ENCODE data around the gene NAXE. TPM values are rescaled to one million over a fixed set of nuclear protein-coding genes. Genes with fewer than 3 reads are reported as not detected.
A peak's percentile ranks its signal among the peaks of the same experiment; 100 is the strongest.

Gene NAXE
- total RNA-seq, 1 donor from 2014 or later: 59.6 TPM

DNA sequence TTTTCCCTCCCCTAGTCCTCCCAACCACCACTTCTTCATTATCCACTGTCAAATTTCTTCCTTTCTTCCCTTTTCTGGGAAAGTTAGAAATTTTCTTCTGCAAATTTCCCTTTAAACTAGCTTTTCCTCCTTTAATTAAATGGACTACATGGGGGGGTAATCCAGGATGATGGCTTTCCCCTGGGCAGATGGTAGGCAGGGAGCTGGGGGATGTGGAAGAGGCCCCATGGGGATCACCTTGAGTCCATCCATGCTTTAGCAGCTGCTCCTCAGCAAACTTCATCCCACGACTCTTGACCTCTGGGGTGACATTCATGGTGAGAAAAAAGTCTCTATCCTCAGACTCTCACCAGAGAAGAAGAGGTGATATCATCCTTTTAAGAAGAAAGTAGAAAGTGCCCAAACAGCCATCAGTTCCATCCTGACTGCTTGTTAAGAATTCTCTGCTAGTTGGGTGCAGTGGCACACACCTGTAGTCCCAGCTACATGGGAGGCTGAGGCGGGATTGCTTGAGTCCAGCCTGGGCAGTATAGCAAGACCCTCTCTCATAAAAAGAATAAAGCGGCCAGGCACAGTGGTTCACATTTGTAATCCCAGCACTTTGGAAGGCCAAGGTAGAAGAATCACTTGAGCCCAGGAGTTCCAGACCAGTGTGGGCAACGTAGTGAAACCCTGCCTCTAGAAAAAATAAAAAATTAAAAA, 7.3 kb downstream of the NAXE start:
- H3K4me1 Mint-ChIP-seq (ENCODE audit: low read depth): peaks cover 22% of the 10 kb centered on the region
- no peak overlapping the region for H3K4me3 Mint-ChIP-seq (ENCODE audit: unreplicated experiment)
- no peak for DNase-seq (ENCODE audit: low spot score)
- no peaks in the 10 kb centered on the region for H3K9me3 Mint-ChIP-seq (ENCODE audit: low read depth)
- TF ChIP-seq, protein P1, sequence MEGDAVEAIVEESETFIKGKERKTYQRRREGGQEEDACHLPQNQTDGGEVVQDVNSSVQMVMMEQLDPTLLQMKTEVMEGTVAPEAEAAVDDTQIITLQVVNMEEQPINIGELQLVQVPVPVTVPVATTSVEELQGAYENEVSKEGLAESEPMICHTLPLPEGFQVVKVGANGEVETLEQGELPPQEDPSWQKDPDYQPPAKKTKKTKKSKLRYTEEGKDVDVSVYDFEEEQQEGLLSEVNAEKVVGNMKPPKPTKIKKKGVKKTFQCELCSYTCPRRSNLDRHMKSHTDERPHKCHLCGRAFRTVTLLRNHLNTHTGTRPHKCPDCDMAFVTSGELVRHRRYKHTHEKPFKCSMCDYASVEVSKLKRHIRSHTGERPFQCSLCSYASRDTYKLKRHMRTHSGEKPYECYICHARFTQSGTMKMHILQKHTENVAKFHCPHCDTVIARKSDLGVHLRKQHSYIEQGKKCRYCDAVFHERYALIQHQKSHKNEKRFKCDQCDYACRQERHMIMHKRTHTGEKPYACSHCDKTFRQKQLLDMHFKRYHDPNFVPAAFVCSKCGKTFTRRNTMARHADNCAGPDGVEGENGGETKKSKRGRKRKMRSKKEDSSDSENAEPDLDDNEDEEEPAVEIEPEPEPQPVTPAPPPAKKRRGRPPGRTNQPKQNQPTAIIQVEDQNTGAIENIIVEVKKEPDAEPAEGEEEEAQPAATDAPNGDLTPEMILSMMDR (IDR thresholded peaks at IDR 0.05): no peak
- H3K27ac Mint-ChIP-seq (ENCODE audit: unreplicated experiment): no peak overlapping the region
- H3K27me3 Mint-ChIP-seq (ENCODE audit: low read depth): no peaks in the 10 kb centered on the region
- H3K36me3 Mint-ChIP-seq (ENCODE audit: low read depth): peaks cover 10% of the 10 kb centered on the region

DNA sequence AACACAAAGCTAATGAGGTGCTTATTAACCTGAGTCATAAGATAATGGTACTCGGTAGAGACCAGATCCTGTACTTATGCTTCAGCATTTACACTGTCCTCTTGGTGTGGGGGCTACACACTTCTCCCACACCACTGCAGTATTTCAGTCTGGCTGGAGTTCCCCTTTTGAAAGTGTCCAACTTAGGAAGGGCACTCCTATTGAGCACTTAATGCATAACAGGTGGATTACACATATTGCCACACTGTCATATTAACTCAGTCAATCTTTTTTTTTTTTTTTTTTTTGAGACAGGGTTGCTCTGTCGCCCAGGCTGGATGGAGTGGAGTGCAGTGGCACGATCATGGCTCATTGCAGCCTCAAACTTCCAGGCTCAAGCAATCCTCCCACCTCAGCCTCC, 8.2 kb downstream of the NAXE start:
- Mint-ChIP-seq H3K9me3 (ENCODE audit: low read depth) (no peaks in the 10 kb centered on the region), H3K27me3 (ENCODE audit: low read depth) (no peaks in the 10 kb centered on the region), H3K36me3 (ENCODE audit: low read depth) (peaks cover 10% of the 10 kb centered on the region), H3K4me3 (ENCODE audit: unreplicated experiment) (peak overlapping the region; percentile 90), H3K27ac (ENCODE audit: unreplicated experiment) (no peak overlapping the region), H3K4me1 (ENCODE audit: low read depth) (peaks cover 22% of the 10 kb centered on the region)
- TF ChIP-seq, protein P1 (IDR thresholded peaks at IDR 0.05): peak; percentile 20
- no peak for DNase-seq (ENCODE audit: low spot score)

DNA sequence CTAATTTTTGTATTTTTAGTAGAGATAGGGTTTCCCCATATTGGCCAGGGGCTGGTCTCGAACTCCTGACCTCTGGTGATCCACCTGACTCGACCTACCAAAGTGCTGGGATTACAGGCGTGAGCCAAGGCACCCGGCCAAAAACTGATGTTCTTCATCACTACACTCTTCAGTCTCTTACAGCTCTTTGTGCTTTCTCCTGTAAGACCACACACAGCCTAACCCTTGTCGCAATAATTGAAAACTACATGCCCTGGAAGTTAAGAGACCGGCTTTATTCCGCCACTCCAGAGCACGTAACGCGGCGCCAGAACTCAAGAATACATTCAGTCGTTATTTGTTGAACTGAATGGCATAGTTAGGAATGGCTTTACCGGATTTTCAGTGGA, 9.2 kb downstream of the NAXE start:
- H3K9me3 Mint-ChIP-seq (ENCODE audit: low read depth): no peaks in the 10 kb centered on the region
- peaks cover 22% of the 10 kb centered on the region for H3K4me1 Mint-ChIP-seq (ENCODE audit: low read depth)
- H3K27ac Mint-ChIP-seq (ENCODE audit: unreplicated experiment): peak overlapping the region; percentile 97
- H3K4me3 Mint-ChIP-seq (ENCODE audit: unreplicated experiment): peak overlapping the region; percentile 90
- H3K27me3 Mint-ChIP-seq (ENCODE audit: low read depth): no peaks in the 10 kb centered on the region
- no peak for DNase-seq (ENCODE audit: low spot score)
- TF ChIP-seq, protein P1 (IDR thresholded peaks at IDR 0.05): no peak
- peaks cover 2% of the 10 kb centered on the region for H3K36me3 Mint-ChIP-seq (ENCODE audit: low read depth)

DNA sequence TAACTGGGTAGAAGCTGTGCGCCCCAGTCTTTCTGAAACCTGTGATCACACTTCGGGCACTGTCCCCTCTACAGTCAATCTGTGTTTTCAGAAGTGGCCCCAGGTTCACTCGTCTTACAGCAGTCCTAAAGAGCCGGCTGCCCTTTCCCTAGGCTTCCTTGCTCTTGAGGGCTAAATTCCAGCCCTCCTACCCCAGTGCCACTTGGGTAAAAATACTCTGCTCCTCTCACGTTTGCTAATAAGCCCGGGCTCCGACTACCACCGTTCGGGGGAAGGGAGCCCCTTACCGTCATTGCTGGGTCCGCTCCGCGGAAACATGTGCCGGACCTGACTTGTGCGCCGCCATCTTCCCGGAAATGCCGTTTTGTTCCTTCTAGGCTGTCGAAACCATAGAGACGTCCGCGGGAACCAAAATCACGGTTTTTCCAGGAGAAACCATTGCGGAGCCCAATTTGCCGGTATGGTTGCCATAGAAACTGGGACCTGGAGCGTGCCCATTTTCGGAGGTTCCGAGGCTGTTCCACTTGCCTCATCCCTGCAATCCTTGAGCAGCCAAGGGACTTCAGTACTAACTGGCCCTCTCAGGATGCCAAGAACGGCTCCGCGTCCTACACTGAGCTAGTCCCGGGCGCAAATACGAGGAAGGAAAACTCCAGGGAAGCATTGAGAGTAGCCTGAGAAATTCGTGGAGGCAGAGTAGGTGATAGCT, 9.7 kb downstream of the NAXE start, which contains the start of gene GPATCH4:
TSS of gene GPATCH4 (minus strand) at position 358 of the 709 bp plus-strand sequence.
- H3K27me3 Mint-ChIP-seq (ENCODE audit: low read depth): no peaks in the 10 kb centered on the region
- DNase-seq (ENCODE audit: low spot score): no peak
- H3K4me3 Mint-ChIP-seq (ENCODE audit: unreplicated experiment): peak within 1 kb of the TSS; percentile 90
- TF ChIP-seq, protein P1 (IDR thresholded peaks at IDR 0.05): no peak
- H3K9me3 Mint-ChIP-seq (ENCODE audit: low read depth): no peaks in the 10 kb centered on the region
- H3K4me1 Mint-ChIP-seq (ENCODE audit: low read depth): peaks cover 22% of the 10 kb centered on the region
- peaks cover 2% of the 10 kb centered on the region for H3K36me3 Mint-ChIP-seq (ENCODE audit: low read depth)
- peak within 1 kb of the TSS; percentile 97 for H3K27ac Mint-ChIP-seq (ENCODE audit: unreplicated experiment)

DNA sequence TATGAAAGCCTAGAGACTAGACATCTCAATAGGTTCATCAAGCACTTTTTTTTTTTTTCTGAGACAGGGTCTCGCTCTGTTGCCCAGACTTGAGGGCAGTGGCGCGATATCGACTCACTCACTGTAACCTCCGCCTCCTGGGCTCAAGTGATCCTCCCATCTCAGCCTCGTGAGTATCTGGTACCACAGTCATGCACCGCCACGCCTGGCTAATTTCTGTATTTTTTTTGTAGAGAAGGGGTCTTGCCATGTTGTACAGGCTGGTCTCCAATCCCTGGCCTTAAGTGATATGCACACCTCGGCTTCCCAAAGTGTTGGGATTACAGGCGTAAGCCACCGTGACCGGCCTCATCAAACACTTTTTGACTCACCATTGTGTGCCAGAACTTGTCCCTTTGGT, 10.3 kb downstream of the NAXE start:
- H3K4me3 Mint-ChIP-seq (ENCODE audit: unreplicated experiment): peak overlapping the region; percentile 90
- H3K9me3 Mint-ChIP-seq (ENCODE audit: low read depth): no peaks in the 10 kb centered on the region
- TF ChIP-seq, protein P1 (IDR thresholded peaks at IDR 0.05): no peak
- no peaks in the 10 kb centered on the region for H3K27me3 Mint-ChIP-seq (ENCODE audit: low read depth)
- H3K4me1 Mint-ChIP-seq (ENCODE audit: low read depth): peaks cover 22% of the 10 kb centered on the region
- peak overlapping the region; percentile 97 for H3K27ac Mint-ChIP-seq (ENCODE audit: unreplicated experiment)
- no peak for DNase-seq (ENCODE audit: low spot score)
- H3K36me3 Mint-ChIP-seq (ENCODE audit: low read depth): peaks cover 2% of the 10 kb centered on the region

Data from chondrocyte (in vitro differentiated cells).